Fibroblast of the conjunctiva (primary cell): ENCODE data around the gene ARHGAP11A.

Source experiments
- DNase-seq: peaks from one replicate; pipeline ENCODE4 v3.0.0-alpha.2; 2010; ENCODE audit warnings: low read depth

ARHGAP11A gene

DNA sequence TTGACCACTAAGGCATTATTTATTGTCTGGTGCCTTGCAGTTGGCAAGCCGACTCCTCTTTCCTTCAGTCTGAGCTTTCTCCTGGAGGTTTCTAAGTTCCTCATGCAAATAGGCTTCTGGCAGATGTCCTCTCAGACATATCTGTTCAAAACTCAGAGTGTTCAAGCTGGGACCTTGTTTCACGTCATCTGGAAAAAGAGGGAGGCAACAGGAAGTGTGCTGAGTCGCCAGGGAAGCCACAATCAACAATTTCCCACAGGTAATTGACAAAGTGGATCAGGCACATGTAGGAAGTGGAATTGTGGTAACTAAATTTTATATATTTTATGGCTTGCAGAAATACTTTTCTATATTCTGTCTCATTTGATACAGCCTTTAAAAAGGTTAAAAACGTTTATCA is 40.8 kb downstream of the ARHGAP11A start:
- DNase-seq: no peak

DNA sequence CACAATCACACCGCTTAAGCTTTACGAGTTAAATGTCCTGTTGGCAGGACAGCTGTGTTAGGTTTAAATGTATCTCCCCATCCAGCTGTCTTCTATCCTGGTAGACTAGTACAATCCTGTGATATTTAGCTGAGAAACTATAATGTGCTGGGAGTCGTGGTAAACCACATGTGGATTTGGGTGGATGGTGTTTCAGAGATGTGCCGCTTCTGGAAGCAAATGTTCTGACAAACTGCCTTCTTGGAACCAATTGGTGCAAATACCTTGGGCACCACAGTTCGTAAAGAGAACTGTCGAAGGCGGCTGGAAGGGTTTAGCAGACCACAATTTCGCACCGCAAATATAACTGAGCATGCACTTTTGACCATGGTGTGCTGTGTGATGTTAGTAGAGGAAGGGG is 41.2 kb downstream of the ARHGAP11A start:
- no peak for DNase-seq

DNA sequence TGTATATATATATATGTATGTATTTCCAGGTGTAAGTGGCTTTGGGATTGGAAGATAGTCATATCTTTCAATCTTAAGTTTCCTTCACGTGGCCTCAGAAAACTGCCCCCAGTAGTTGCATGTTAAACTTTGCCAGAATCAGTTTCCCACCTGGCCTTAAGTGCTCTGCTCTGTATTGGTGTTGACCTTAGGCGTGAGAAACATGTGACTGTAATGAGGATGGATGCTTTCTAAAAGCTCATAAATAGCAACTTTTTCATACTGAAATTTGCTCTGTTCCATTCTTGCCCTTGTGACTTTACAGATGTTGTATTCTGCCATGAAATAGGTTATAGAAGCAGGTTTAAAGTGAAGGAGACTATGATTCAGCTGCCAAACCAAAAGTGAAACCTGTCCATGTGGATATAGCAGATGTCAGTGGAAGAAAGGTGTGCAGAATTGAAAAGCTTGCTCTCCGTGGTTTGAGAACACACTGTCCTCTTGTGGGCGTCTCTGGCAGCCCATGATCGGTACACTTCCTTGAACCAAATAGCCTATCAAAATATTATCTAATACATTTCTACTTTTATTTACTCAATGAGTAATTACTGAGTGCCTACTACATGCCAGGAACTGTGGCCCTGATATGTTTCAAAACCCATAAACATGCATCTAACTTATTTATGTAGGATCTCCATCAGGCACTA is 42.0 kb downstream of the ARHGAP11A start:
- no peak for DNase-seq

GRCh38 chr15:32657941-32658340 is 42.6 kb downstream of the ARHGAP11A start:
- no peak for DNase-seq

GRCh38 chr15:32659340-32660155 is 44.2 kb downstream of the ARHGAP11A start:
- no peak for DNase-seq

DNA sequence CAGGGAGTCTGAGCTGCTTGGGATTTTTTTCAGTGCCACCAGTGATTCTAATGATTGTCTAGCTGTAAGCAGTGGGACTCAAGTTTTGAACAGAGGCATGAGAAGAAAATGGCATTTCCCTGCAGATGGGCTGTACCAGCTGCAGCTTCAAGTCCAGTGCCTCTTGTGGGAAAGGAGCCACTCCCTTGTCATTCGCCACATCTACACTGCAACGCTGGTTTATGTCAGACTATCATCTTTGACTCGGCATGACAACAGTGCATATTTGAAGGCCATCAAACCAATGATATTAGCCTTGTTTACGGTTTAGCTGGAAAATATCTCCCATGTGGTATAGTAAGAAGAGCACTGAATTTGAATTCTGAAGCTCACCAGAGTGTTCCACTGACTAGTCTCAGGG is 48.4 kb downstream of the ARHGAP11A start:
- no peak for DNase-seq

DNA sequence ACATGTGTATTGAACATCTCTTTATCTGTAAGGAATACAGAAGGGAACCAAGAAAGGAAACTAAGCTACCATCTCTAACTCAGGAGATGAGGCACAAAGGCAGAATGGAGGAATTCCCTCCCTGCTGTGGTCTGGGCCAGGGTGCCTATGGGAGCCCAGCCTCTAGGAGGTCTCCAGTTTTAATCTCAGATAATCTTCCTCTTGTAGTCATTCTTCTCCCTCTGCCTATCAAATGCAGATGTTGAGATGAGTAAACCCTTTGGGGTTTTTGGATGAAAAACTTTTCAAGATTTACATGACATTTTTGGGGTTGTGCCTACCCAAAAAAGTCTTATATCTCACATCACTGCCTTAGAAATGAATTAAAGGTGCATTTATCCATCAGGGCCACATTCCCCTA is 49.5 kb downstream of the ARHGAP11A start:
- DNase-seq: no peak

DNA sequence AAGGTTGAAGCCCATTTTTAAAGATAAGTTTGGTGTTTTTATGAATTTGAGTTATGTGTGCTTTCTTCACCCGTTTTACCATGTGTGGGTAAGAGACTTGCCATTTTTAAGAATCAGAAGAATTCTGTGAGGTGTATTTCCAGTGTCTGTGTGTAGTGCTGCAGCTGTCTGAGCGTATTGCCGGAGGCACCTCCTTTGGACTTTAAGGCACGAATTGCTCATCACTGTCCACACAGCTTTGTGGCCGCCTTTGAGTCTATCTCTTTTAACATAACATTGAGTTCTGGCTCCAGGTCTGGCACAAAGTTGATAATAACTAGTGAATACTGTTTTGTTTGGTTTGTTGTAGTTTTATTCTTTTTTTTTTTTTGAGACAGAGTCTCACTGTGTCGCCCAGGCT is 52.0 kb downstream of the ARHGAP11A start:
- DNase-seq: no peak

- no peak for DNase-seq
These were observed 53.6 kb downstream of the ARHGAP11A start for GRCh38 chr15:32668942-32669341.

GRCh38 chr15:32669896-32670611 is 54.8 kb downstream of the ARHGAP11A start:
- DNase-seq: peak; percentile 74

GRCh38 chr15:32670623-32671022 is 55.3 kb downstream of the ARHGAP11A start:
- DNase-seq: no peak

GRCh38 chr15:32671339-32672325 is 56.3 kb downstream of the ARHGAP11A start:
- DNase-seq: no peak

- DNase-seq: no peak
These were observed 59.4 kb downstream of the ARHGAP11A start for GRCh38 chr15:32674681-32675080.

DNA sequence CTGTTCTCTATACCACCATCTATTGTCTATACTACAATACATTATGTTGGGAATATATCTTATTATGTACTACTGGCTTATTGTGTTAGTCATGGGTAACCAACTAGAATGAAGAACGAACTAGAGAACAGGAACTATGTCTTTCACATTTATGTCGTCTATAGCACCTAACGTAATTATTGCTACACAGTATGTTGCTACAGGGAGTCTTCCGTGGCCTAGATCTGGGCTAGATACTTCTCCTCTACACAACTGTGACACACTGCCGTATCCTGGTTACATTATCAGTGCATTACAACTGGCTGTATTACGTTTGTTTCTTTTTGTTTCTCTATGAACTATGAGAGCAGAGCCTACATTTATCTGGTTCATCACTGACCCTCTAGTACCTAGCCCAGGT is 60.2 kb downstream of the ARHGAP11A start:
- DNase-seq: no peak

DNA sequence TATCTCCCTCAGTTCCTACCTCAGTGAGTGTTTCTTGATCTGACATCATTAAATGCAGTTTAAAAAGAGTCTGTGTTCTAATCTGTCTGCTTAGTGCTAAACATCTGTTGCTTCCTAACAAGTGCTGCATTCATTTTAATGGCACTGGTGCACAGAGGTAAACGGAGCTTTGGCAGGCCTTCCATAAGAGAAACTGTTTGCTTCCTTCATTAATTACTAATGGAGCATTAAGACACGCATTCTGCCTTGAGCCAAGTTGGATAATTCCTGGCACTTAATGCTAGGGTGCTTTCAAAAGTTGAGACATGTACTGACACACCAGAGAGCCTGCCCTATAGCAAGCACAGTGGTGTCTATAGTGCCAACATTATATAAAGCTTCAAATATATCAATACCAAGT is 60.9 kb downstream of the ARHGAP11A start:
- no peak for DNase-seq

- DNase-seq: no peak
These were observed 62.0 kb downstream of the ARHGAP11A start for GRCh38 chr15:32677238-32677750.

DNA sequence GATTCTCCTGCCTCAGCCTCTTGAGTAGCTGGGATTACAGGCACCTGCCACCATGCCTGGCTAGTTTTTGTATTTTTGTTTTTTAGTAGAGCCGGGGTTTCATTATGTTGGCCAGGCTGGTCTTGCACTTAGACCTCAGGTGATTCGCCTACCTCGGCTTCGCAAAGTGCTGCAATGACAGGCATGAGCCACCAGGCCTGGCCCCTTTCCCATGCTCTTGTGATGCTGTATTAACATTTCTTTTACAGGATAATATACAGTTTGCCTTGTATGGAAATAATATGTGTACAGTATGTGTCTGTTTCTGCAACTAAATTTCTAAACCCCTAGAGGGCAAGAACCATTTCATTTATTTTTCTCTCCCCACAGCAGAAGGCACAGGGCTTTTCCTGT is 64.0 kb downstream of the ARHGAP11A start:
- DNase-seq: no peak

- peak; percentile 62 for DNase-seq
These were observed 67.3 kb downstream of the ARHGAP11A start for GRCh38 chr15:32682569-32682968.

GRCh38 chr15:32682977-32683630 is 67.8 kb downstream of the ARHGAP11A start:
- no peak for DNase-seq

DNA sequence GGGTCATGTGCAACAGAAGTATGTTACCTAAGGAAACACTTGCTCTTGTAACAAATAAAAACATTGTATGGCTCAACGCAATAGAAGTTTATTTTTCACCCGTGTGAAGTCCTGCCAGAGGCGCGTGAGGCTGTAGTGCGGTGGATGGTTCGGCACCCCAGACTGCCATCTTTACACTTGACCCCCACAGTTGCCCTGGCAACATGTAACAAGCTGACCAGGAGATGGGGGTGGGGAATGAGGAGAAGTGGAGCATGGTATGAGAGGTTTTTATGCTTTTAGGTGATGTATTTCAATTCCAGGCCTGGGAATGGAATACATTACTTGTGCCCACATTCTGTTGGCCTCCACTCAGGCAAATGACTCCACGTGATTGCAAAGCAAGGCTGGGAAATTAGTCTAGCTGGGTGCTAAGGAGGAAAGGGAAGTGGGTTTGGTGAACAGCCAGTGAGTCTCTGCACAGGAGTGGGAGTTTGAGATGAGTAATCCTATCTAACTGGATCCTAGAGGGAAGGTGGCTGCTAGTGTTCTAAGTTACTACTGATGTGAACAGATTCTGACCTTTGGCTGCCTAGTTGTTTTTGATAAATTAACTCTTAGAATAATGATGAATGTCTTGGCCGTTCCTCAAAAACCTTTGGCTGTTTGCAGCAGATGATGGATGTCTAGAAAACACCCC is 68.7 kb downstream of the ARHGAP11A start:
- DNase-seq: peak; percentile 56
